Measurements from ENCODE around the gene CFAP43.

CFAP43 gene, protein sequence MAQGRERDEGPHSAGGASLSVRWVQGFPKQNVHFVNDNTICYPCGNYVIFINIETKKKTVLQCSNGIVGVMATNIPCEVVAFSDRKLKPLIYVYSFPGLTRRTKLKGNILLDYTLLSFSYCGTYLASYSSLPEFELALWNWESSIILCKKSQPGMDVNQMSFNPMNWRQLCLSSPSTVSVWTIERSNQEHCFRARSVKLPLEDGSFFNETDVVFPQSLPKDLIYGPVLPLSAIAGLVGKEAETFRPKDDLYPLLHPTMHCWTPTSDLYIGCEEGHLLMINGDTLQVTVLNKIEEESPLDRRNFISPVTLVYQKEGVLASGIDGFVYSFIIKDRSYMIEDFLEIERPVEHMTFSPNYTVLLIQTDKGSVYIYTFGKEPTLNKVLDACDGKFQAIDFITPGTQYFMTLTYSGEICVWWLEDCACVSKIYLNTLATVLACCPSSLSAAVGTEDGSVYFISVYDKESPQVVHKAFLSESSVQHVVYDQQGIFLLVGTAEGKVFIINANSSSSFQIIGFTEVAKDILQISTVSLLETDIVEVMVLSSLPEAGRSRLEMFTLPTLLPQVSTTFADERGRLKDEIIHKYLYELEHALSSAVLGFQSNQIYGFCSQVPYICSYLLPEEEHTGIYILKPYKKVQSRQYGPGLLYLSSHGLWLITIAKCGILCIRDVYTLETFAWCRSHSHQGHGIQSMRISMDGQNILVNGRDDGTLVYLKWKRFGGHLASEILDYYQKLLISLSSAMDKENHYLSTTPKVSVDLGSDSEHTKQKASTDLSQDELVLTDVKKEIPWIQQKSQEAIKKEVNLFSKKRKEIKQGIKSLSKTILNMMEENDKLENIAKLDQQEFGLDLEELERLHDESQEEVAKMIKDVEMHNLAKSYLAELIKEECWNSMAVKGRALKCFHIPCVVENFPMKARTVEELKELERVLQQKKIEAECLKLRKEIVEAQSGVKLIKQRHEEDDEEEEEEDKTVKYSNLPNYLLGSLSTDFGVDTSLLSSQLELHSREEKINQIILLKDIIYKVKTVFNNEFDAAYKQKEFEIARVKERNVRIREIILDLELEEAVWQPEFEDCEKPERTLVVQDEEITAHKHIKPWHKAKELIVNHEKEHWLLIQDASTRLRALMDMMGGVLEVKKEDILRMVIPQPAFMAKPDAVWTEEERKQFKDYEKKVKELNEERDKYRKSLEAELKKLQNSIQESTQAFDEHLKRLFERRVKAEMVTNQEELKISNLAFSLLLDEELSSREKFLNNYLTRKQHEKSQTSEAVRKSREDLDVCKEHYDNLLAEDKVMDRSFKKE (N-terminal part only)

DNA sequence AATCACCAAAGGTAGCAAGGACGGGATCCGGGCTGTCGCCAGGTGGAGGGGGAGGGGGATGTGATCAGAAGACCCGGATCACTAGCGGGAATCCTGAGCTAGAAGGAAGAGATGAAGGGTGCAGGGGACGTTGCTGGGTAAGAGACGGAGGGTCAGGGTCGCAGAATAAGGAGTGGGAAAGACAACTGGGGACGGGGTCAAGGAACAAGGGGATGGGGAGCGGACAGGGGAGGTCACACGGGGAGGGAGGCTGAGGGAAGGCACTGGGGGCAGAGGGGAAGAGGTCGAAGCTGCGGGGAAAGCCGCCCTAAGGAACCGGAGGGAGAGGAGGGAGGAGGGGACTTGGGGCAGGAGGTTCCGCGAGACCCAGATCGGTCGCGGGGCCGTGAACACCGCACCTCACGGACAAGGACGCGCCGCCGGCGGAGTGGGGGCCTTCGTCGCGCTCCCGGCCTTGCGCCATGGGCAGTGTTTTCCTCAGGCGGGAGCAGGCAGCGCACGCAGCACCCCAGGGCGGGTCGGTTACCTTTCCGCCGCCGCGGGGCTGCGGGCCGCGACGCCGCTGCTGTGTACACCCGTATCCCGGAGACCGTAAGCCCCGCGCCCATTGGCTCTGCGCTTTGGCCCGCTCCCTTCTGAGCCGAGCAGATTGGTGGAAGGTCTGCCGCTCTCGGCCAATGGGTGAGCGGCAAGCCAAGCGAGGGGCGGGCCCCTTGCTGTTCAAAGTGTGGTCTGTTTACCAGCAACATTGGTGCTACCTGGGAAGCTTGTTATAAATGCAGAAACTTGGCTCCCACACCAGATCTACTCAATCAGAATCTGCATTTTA, at the start of gene CFAP43:
TSS of gene CFAP43 (minus strand) at position 581 of the 829 bp plus-strand sequence. CDS start at position 463, 118 bp downstream.
- peak; percentile 97 for DNase-seq (ENCODE audit: low read depth)

DNA sequence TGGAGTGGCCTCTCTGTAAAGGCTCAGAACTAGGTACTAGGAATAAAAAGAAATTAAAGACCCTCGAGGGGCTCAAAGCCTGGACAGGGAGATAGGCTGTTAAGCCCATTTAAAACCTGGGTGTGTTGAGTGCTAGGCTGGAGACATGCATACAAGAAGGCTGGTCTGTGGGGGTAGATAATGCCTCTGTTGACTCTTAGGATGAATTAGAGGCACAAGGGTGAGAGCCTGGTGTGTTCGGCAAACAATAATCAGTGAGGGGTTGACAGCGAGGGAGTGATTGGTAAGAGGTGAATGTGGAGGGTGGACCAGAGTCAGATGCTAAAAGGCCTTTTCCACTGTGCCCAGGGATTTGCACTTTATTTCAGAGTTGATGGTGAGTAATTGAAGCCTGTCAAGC, 49.5 kb upstream of the CFAP43 start:
- DNase-seq (ENCODE audit: low read depth): no peak

DNA sequence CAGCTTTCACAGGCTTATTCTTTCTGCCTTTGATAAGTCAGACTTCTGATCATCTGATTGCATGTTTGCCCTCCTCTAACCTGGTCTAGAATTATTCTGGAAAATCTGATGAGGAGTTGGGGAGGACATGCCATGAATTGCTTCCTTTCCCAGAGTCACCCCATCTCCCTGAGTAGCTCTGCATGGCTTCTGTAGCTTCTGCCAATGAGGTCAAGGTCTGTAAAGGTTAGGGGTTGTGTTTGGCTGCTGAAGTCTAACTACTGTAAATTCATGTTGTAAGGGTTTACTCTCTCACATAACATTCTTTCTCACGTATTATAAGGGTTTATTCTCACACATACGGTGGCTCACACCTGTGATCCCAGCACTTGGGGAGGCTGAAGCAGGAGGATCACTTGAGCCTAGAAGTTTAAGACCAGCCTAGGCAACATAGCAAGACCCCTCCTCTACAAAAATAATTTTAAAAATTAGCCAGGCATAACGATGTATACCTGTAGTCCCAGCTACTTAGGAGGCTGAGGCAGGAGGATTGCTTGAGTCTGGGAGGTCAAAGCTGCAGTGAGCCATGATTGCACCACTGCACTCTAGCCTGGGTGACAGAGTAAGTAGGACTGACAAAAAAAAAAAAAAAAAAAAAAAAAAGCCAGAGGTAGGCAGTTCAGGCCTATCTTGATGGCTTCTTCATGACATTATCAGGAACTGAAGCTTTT, 47.5 kb upstream of the CFAP43 start:
- no peak for DNase-seq (ENCODE audit: low read depth)

DNA sequence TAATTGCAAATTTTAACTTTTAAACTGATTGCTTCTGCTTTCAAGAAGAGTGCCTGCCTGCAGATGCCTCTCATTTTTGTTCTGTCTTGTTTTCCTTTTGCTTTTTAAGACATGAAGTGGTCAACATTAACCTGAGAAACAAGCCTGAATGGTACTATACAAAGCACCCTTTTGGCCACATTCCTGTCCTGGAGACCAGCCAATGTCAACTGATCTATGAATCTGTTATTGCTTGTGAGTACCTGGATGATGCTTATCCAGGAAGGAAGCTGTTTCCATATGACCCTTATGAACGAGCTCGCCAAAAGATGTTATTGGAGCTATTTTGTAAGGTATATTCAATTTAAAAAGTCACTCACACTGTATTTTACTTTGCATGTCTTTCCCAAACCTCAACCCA, 45.6 kb upstream of the CFAP43 start:
- DNase-seq (ENCODE audit: low read depth): no peak

DNA sequence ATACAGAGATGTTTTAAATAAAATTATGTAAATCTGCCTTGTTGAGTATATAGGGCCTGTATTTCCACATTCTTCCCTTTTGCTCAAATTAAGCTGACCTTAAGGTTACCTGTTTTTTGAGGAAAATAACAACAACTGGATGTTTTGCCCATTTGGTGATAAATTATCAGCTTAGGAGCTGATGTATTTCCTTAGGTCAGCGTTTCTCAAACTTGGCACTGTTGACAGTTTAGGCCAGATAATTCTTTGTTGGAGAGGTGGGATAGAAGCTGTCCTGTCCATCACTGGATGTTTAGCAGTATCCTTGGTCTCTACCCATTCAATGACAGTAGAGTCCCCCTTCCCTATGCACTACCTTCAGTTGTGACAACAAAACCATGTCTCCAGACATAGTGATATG, 44.0 kb upstream of the CFAP43 start:
- no peak for DNase-seq (ENCODE audit: low read depth)

DNA sequence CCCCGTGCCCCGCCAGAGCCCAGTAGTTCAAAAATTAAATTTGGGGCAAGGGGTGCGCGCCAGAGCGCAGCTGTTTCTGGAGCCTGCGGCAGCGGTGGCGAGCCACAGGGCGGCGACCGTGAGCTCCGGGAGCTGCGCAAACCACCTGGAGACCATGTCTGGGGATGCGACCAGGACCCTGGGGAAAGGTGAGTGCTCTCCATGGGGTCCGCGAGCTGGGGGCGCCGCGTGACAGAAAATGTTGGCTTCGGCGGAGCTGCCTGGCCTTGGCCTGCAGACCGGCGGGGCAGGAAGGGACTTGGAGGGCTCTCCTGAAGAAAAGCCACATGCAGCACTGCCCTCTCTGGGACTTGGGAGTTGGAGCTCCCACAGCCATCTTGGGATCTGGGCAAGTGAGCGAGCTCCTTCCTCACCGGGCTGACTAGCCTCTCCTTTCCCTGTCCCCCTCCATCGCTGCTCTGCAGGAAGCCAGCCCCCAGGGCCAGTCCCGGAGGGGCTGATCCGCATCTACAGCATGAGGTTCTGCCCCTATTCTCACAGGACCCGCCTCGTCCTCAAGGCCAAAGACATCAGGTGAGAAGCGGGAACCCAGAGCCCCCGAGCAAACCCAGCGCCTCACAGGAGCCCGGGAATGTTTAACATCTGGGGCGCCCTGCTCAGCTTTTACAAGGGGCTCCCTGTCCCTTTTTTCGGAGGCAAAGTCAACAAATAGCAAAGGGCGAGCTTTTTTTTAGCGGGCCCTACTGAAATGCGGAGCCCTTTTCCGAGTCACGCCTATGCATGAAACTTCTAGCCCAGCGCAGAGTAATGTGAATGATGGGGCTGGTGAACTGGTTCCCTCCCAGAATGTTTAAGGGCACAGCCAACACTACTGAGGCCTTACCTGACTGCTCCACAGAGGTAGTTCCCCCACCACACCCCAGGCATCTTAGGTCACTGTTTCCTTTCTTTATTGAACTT, 42.9 kb upstream of the CFAP43 start:
- DNase-seq (ENCODE audit: low read depth): no peak

DNA sequence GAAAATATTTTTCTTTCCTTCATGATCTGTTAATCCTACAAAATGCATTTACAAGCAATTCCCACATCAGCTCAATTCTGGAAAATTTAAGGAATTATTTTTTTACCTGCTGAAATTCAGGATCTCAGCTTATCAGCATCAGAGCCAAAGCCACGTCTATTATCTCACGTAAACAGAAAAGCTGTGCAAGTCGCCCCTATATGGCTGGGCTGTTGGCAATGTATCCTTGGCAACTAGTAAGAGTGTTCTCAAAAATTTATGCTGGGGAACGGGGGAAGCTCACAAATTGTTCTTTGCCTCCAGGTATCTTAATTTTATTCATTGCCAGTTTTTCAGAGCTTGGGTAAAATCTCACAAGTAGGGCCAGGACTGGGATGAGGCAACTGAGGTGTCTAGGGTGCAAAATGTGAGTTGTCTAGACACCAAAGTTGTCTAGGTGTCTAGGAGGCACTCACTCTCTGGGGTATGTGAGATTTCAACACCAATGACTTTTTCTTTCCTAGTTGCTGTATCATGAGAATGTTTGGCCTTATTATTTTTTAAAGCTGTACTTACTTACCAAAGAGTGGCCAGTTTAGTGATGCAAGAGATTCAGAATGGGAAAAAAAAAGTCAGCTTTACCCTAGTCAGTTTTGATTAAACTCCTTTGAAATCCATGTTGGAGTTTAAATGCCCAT, 41.9 kb upstream of the CFAP43 start:
- no peak for DNase-seq (ENCODE audit: low read depth)

DNA sequence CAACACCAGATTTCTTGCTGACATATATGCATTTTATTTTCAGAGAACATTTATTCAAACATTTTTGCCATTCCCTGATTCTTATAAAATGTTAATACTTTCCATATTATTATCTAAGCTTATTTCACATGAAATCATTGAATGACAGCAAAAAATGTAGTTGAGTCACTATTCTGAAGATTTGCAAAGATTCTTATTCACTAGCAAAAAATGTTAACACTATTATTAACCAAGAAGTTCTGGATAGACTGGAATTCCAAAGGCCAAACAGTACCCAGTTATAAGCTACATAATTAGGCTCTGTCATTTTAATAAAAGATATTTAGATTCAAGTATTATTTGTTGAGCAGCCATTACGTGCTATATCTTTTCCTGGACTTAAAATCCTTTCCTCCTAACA, 41.1 kb upstream of the CFAP43 start:
- DNase-seq (ENCODE audit: low read depth): no peak

DNA sequence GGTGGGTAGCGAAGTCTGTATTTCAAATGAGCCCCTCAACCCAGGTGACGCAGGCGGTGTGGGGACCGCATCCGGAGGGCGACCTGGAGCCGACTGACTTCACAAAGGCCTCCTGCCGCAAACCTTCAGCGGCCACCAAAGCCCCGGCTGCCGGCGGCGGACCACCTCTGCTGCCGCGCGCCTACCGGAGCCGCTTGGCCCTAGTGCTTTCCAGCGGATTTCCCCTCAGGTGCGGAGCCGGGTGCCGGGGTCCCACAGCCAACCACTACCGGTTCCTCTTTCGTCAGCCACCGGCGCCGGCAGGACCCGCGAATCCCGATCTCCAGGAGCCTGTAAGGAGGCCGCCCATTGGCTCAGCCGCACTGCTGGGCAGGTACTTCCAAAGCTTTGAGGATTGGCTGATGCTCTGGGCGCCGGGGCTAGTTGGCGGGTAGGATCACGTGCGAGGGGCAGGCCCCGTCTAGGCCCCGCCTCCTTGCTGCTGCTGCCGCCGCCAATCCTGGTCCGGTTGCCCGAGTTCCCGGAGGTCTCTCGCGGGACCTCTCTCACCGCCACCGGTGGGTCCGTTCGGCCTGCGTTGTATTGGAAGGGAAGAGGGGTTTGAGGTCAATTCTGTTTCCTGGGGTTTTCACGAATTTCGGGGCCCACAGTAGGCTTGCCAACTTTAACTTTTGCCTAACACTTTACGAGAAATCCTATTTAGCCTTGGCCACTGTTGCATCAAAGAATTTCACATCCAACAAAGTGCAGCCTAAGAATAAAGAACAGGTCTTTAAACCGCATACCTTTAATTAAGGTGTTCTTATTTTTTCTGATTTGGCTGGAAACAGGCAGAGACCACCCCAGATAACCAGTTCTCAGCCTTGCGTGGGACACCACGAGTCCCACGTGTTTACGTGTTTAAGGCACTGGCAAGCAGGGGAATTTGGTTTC, 36.8 kb upstream of the CFAP43 start, which contains the start of gene GSTO2:
TSS of gene GSTO2 (plus strand) at position 472 of the 933 bp plus-strand sequence. CDS start 5,732 bp downstream, outside the sequence.
- peak; percentile 97 for DNase-seq (ENCODE audit: low read depth)

DNA sequence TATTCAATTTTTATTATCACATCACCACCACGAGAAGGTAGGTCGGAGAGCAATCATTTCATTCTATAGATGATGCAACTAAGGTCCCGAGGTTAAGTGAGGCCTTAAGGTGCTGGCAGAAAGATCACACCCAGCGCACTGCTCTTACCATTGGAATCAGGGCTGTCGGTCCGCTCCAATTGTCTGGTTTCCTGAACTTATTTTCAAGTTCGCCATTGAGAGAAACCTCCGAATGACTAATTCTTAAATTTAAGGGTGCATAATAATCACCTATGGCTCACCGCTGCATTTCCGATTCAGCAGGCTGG, 36.2 kb upstream of the CFAP43 start:
- DNase-seq (ENCODE audit: low read depth): no peak

DNA sequence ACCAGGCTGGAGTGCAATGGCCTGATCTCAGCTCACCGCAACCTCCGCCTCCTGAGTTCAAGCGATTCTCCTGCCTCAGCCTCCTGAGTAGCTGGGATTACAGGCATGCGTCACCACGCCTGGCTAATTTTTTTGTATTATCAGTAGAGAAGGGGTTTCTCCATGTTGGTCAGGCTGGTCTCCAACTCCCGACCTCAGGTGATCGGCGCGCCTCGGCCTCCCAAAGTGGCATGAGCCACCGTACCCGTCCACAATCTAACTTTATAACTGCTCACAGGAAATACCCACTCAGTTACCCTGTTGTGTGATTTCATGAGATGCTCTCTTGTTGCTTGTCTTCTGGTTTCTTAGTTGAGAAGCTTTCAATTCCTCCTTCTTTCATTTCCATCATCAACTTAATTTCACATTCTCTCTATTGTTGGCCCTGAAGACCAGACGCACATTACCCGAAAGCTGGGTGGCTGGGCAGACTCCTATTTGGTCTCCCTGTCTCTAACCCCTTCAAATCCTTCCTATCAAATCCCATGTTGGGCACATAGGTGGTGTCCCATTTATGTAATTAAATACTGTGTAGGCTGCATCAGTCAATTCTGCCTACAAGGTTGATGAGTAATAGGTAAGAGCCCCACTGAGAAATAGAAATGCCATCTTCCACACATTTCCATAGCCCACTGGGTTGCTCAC, 35.7 kb upstream of the CFAP43 start:
- DNase-seq (ENCODE audit: low read depth): no peak

DNA sequence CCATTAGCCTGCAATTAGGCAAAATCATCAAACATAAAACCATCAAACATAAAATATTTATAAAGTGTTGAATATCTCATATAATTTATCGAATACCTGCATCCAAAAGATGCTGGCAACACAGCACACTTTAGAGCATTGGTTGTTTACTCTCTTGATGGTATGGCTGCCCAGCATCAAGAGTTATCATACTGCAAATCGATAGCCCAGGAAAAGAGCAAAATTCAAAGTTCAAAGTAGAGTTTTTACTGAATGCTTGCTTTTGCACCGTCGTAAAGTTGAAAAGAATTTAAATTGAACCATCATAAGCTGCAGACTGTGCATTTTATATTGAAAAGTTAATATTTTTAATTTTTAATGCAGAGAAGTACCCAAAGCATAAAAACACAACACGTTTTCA, 32.6 kb upstream of the CFAP43 start:
- DNase-seq (ENCODE audit: low read depth): no peak

DNA sequence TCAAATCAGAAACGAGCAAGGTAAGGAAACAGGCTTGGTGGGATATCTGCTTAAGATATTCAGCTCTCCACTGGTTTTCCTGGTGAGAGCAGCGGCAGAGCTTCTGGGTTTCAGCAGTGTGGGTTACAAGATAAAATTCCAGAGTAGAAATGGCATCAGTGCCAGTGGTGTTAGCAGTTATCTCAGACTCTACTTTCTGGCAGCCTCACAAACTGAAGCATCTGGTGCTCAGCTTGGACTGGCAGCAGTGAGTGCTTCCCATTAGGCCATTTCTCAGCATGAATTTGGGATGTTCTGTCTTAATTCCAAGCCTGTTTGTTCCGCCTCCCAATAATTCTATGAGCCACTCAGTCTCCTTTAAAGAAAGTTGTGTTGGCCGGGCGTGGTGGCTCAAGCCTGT, 29.9 kb upstream of the CFAP43 start:
- DNase-seq (ENCODE audit: low read depth): no peak

DNA sequence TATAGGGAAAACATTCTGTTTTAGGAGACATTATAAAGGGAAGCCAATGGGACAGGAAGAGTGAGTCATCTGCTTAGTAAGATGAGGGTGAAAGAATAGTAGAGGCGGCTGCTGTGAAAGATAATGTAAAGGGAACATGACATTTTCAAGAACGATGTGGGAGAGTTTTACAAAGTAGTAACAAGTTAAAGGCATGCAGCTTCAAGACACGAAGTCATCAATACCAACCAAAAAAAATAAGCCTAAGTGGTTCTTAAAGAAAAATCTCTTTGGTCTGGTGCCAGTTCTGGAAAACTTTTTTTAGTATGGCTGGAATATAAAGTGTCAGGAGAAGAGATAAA, 28.6 kb upstream of the CFAP43 start:
- DNase-seq (ENCODE audit: low read depth): no peak

DNA sequence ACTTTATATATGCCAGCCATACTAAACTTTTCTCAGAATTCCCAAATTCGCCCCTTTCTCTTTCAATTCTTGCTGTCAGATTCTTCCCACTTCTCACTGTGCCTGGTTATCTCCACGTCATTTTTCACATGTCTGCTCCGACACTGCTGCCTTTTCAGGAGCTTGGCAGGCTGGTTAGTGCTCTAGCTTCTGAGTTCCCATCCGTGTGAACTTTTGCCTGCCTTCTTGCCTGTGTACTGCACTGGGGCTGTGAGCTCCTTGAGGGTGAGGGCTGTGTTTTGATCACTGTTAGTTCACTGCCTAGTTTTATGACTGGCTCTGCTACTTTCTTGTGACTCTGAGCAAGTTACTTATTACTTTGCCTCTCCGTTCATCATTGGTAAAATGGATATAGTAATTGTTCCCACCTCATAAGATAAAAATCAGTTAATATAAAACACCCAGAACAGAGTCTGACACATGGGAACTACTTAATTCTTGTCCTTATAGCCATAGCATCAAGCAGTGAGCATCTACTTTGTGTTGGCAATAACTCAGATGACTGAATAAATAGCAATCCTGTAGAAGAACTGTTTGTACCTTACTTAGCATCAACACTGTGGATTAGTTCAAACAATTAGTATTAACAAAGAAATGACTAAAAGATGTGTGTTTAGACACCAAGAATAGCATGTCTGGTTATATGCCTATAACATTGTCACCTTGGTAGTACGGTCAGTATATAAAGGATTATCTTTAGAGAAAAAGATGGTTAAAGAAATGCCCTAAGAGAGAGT, 28.0 kb upstream of the CFAP43 start:
- DNase-seq (ENCODE audit: low read depth): no peak

DNA sequence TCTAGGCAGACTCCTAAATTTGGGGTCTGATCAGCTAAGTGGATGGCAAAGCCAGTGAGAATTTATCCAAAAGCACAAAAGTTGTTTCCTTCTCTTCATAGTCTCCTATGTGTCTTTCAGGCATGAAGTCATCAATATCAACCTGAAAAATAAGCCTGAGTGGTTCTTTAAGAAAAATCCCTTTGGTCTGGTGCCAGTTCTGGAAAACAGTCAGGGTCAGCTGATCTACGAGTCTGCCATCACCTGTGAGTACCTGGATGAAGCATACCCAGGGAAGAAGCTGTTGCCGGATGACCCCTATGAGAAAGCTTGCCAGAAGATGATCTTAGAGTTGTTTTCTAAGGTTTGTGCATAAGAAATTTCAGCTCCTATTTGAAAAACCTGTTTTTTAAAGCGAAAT, 27.3 kb upstream of the CFAP43 start:
- no peak for DNase-seq (ENCODE audit: low read depth)

DNA sequence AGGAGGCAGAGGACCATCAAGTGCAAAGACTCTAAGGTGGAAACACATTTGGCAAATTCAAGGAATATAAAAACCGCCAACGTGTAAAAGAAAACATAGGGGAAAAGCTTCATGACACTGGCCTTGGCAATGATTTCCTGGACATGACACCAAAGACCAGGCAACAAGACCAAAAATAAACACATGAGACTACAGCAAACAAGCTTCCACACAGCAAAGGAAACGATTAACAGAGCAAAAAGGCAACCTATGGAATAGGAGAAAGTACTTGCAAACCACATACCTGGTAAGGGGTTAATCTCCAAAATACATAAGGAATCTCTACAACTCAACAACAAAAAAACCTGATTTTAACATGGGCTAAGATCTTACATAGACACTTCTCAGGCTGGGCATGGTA, 26.0 kb upstream of the CFAP43 start:
- no peak for DNase-seq (ENCODE audit: low read depth)
